GM11168 (cell line): ENCODE measurements around the gene NID1.
"Not testable (repeated sequence)": the region's sequence is repeated elsewhere in the genome, so short reads cannot be mapped to it uniquely, and the experiment has no call there.

Experiments
- in situ Hi-C: fragments of 300-500 bp; cut with MboI; formaldehyde crosslinking; loops from one replicate; pipeline ENCODE4 v1.12.0; 2022; ENCODE audit warnings: low sequenced_read_pairs; ENCODE audit not compliant: unreplicated experiment

NID1 gene

GRCh38 chr1:235945775-235946570 lies 118.9 kb downstream of the NID1 start:
- in situ Hi-C loops, result no loop called here

- in situ Hi-C loops, result no loop called here
These were observed 121.2 kb downstream of the NID1 start for GRCh38 chr1:235943581-235944114.

- in situ Hi-C loops, result no loop called here
These were observed 121.8 kb downstream of the NID1 start for GRCh38 chr1:235942979-235943575.

DNA sequence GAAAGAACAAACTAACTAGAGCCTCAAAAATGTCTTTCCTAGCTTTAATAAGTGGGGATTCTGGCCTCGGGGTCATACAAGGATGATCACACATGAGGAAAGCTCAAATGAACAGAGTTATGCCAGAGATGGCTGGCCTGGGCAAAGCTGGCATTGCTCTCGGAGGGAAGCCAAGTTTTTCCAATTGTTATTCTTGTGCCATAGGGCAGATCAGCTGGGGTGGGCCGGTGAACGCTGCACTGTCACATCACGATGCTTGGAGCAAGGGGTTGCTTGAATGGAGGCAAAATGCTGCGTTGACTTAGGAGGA lies 122.3 kb downstream of the NID1 start:
- in situ Hi-C loops, result no loop called here

GRCh38 chr1:235941876-235942624 lies 122.8 kb downstream of the NID1 start:
- in situ Hi-C loops, result no loop called here

GRCh38 chr1:235940285-235940684 lies 124.6 kb downstream of the NID1 start:
- in situ Hi-C loops, result no loop called here

- in situ Hi-C loops, result no loop called here
These were observed 125.5 kb downstream of the NID1 start for GRCh38 chr1:235939480-235939775.

DNA sequence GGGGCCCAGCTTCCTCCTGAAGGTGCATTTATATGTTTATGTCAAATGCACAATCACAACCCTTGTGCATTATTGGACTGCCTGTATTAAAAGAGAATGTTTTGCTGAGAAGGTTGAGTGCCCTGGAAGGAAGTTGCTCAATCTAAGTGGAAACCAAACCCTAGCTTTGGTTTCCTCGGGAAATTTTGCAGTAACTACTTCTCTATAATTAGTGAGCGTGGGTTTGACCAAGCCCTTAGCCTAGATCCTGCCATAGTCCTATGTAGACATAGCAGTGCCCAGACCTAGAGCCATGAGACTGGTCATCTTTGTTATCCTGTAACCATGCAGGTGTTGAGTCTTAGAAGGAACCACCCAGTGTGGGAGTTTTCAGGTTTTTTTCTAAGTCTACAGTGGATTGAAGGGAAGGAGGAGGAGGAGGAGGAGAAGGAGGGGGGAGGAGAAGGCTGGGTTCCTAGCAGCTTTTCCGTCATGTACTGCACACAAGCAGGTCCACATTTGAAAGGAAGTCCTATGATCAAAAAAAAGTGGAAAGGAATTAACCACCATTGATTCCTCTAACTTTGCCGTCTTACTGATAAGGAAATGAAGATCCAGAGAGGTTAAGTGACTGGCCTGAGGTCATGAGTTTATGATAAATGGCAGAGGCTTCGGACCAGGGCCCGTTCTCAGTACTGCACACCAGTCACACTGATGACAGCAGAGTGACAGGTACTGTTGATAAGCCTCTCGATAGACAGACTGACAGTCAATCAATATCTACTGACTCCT lies 126.0 kb downstream of the NID1 start:
- in situ Hi-C loops, result no loop called here

GRCh38 chr1:235937123-235937522 lies 127.8 kb downstream of the NID1 start:
- in situ Hi-C loops, result no loop called here

GRCh38 chr1:235935235-235936225 lies 129.4 kb downstream of the NID1 start:
- in situ Hi-C loops, result no loop called here

GRCh38 chr1:235933766-235934116 lies 131.1 kb downstream of the NID1 start:
- in situ Hi-C loops, result no loop called here

GRCh38 chr1:235933017-235933765 lies 131.7 kb downstream of the NID1 start:
- in situ Hi-C loops, result no loop called here

GRCh38 chr1:235932090-235932510 lies 132.8 kb downstream of the NID1 start:
- in situ Hi-C loops, result no loop called here

- in situ Hi-C loops, result no loop called here
These were observed 133.6 kb downstream of the NID1 start for GRCh38 chr1:235931171-235931738.

GRCh38 chr1:235930543-235930942 lies 134.3 kb downstream of the NID1 start:
- in situ Hi-C loops, result no loop called here

- in situ Hi-C loops, result no loop called here
These were observed 135.7 kb downstream of the NID1 start for GRCh38 chr1:235929216-235929615.

DNA sequence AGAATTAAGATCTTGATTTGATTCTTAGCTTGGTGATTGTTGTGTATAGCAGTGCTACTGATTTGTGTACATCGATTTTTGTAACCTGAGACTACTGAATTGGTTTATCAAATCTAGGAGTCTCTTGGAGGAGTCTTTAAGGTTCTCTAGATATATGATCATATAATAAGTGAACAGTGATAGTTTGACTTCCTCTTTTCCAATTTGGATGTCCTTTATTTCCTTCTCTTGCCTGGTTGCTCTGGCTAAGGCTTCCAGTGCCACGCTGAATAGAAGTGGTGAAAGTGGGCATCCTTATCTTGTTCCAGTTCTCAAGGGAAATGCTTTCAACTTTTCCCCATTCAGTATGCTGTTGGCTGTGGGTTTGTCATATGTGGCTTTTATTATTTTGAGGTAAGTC lies 136.7 kb downstream of the NID1 start:
- in situ Hi-C loops, result no loop called here

DNA sequence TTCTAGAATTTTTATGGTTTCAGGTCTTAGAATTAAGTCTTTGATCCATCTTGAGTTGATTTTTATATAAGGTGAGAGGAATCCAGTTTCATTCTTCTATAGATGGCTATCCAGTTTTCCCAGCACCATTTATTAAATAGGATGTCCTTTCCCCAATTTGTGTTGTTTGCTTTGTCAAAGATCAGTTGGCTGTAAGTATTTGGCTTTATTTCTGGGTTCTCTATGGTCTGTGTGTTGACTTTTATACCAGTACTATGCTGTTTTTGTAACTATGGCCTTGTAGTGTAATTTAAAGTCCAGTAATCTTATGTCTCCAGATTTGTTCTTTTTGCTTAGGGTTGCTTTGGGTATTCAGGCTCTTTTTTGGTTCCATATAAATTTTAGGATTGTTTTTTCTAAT lies 137.3 kb downstream of the NID1 start:
- in situ Hi-C loops, result not testable (repeated sequence)
